Mesenteric fat pad (tissue), 1 donor: Measurements from ENCODE around the gene TREX2. TPM values are rescaled to one million over a fixed set of nuclear protein-coding genes. Genes with fewer than 3 reads are reported as not detected.

Source experiments
- DNase-seq: peaks from one replicate; pipeline ENCODE4 v3.0.0-alpha.2; 2020; ENCODE audit warnings: low spot score
- long read RNA-seq: library from polyadenylated mRNA; unstranded; transcript quantifications from one replicate; pipeline ENCODE4 v2.0.0, GENCODE V29; 2020
- total RNA-seq: library from RNA; stranded (reverse); fragmentation: NEBNext Ultra II Directional; extraction: Animal tissue kit (Norgen Biotek cat#: 25700); gene quantifications from one replicate; pipeline ENCODE4 v1.2.1, GENCODE V29; 2021
- donor health status: DM: yes; HTN: yes; CAD: no.

Gene TREX2, protein sequence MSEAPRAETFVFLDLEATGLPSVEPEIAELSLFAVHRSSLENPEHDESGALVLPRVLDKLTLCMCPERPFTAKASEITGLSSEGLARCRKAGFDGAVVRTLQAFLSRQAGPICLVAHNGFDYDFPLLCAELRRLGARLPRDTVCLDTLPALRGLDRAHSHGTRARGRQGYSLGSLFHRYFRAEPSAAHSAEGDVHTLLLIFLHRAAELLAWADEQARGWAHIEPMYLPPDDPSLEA
- total RNA-seq, result 0.80 TPM
- long read RNA-seq, partial matches to known transcripts, result 19 of 29 reads
- long read RNA-seq, other reads (novel, unspliced or antisense), result 10 of 29 reads

- DNase-seq, result no peak
Observed at GRCh38 chrX:153445856-153446635, at the start of gene TREX2. Gene TREX2 (minus strand): TSS chrX:153446056. CDS start chrX:153445430, 626 bp downstream.

DNA sequence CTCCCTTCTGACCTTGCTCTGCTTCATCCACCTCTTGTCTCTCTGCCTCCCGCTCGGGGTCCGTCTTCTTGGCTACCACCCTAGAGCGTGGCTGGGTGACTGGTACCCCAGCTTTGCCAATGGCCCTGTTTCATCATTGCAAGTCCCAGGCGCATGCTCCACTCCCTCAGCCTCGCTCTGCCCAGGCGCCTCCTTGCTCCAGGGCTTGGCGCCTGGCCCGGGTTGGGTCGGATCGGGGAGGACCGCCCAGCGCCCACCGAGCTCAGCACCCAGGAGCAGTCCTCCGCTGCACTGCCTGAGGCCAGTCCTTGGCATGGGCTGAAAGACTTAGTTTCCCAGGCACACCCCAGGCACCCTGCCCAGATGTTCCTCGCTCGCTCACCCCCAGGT is 49.5 kb upstream of the TREX2 start:
- DNase-seq, result no peak

GRCh38 chrX:153494541-153495361 is 48.9 kb upstream of the TREX2 start, which contains the start of gene BGN:
Gene BGN (plus strand): TSS chrX:153494980. CDS start chrX:153504632, 9,652 bp downstream.
- DNase-seq, result no peak

DNA sequence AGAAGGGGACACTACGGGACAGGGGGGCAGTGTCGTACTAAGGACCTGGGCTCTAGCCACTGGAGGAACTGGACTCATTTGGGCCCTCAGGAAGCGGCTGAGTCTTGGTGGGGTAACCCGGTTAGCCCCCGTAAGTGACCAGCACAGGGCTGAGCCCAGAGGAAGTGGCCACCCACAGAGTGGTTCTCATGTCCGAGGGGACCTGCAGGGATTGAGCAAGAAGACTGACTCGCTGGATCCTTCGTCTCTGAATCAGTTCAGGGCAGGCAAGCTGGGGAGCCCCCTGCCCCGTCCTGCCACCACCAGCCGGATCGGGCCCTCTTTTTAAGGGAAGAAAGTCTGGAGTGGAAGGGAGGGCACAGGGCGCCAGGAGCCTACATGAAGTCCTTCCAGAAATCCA is 48.2 kb upstream of the TREX2 start:
- no peak for DNase-seq

DNA sequence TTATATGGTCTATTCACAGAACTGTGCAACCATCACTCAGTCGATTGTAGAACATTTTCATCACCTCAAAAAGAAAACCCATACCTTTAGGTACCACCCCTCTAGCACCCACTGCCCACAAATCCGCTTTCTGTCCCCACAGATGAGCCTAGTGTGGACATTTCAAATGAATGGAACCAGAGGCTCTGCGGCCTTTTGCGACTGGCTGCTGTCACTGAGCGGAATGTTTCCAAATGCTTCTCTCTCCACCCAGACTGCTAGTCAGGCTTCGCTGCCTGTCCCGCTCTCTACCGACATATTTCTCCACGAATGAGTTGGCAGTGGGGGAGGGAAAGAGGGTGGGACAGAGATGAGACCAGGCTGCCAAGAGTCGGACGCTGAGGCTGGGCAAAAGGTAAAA is 47.2 kb upstream of the TREX2 start:
- DNase-seq, result no peak

- DNase-seq, result no peak
Observed at GRCh38 chrX:153492543-153492942, 46.7 kb upstream of the TREX2 start.

DNA sequence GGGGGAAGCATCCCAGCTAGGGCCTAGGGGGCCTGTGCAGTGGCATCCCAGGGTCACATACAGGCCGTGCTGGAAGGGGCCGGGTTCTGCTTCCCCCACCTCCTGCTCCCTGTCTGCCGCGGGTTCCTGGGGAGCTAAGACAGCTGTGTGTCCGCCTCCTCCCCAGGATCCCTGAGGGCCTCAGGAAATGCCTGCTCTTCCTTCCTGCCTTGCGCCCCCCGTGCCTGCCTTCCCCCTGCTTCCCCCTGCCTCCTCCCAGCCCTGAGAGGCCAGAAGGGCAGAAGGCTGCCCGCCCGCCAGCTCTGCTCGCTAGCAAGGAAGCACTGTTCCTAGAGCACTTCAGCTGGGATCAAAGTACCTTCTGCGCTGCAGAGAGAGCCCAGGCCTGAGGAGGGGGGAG is 46.1 kb upstream of the TREX2 start:
- DNase-seq, result no peak

GRCh38 chrX:153491351-153491914 is 45.6 kb upstream of the TREX2 start:
- DNase-seq, result no peak

- no peak for DNase-seq
Observed at GRCh38 chrX:153490217-153490930, 44.5 kb upstream of the TREX2 start.

GRCh38 chrX:153488231-153488914 is 42.5 kb upstream of the TREX2 start:
- DNase-seq, result no peak

GRCh38 chrX:153487590-153488071 is 41.8 kb upstream of the TREX2 start:
- DNase-seq, result no peak

- DNase-seq, result no peak
Observed at GRCh38 chrX:153486171-153486570, 40.3 kb upstream of the TREX2 start.

DNA sequence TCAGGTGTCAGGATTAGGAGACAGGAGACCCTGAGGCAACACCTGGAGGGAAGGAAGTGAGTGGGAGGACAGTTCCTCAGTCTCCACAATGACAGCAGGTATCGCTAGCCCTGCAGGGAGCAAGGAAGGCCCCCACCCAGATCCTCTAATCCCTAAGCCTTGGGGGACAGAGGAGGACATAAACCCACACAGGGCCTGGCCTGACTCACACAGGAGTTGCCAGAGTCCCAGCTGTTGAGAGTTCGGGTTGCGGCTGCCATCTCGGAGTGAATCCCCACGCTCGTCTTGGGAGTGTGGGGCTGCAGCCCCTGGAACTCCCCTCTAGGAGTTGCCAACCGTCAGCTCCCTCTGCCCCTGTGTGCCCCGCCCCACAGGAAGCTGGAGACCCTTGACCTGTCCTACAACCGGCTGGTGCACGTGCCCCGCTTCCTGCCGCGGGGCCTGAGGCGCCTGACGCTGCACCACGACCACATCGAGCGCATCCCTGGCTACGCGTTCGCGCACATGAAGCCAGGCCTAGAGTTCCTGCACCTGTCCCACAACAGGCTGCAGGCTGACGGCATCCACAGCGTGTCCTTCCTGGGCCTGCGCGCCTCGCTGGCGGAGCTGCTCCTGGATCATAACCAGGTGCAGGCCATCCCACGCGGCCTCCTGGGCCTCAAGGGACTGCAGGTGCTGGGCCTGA is 39.7 kb upstream of the TREX2 start:
- DNase-seq, result no peak

GRCh38 chrX:153482376-153483015 is 36.6 kb upstream of the TREX2 start:
- no peak for DNase-seq

DNA sequence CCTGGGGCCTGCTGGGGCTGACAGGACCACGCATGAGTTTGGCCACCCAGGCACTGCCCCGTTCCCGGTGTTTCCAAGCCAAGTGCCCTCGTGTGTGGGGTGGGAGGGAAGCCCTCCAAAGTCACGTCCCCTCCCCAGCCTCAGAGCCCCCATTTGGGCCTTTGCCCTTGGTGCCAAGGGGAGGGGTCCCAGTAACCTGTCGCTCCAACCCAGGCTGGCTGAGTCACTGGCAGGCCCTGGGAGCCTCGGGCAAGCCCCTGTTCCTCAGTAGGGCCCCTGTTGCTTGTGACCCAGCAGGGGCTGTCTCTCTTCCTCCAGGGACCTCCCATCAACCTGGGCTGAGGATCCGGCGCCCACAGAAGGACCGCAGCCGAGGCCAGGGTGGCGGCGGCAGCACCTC is 35.2 kb upstream of the TREX2 start:
- no peak for DNase-seq

DNA sequence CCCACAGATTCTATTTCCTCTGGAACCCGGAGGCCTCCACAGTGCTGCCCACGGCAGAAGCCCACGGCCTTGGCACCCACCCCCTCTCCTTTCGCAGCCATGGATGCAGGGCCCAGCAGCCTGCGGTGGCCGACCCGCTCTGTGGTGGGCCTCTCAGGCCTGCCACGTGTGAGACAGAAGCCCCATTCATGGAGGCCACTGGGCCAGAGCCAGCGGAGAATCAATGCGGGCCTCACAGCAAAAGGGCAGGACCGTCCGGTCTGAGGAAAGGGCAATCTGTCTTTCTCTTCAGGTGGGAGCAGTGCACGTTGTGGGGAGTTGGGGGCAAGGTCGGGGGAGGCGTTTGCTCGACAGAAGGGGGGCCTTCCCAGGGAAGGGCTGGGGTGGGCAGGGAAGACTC is 32.9 kb upstream of the TREX2 start:
- no peak for DNase-seq

GRCh38 chrX:153477901-153478300 is 32.0 kb upstream of the TREX2 start:
- DNase-seq, result no peak

GRCh38 chrX:153477364-153477857 is 31.6 kb upstream of the TREX2 start:
- DNase-seq, result no peak
